PFSK-1 (cell line): Measurements from ENCODE around the gene SLC12A3.

ENCODE experiments used
- POLR2AphosphoS5 ChIP-seq: IDR thresholded peaks from 2 replicates; pipeline ENCODE4 v1.6.1; 2012; ENCODE audit warnings: low read depth, mild to moderate bottlenecking, control low read depth, low read length, moderate library complexity
- REST ChIP-seq, 2 experiments: IDR thresholded peaks; 2 replicates each; pipeline versions ENCODE4 v1.6.1 to v1.8.0; 2011 to 2012; ENCODE audit warnings: low read depth in 2 of 2, low read length in 2 of 2, control low read depth in 1 of 2, inconsistent platforms in 1 of 2, mild to moderate bottlenecking in 1 of 2, moderate library complexity in 1 of 2; ENCODE audit not compliant: insufficient read depth in 1 of 2
- SIN3A ChIP-seq: IDR thresholded peaks from 2 replicates; pipeline ENCODE4 v1.6.1; 2012; ENCODE audit warnings: mild to moderate bottlenecking, low read length, moderate library complexity, borderline replicate concordance; ENCODE audit not compliant: insufficient read depth
- TAF1 ChIP-seq: IDR thresholded peaks from 2 replicates; pipeline ENCODE4 v1.6.1; 2012; ENCODE audit warnings: low read length, control low read depth, borderline replicate concordance; ENCODE audit not compliant: insufficient read depth

GRCh38 chr16:56883586-56883985 lies 18.6 kb downstream of the SLC12A3 start:
- no peak for TF ChIP-seq SIN3A
- TF ChIP-seq REST (IDR thresholded peaks at IDR 0.05; ENCODE audit: insufficient read depth in 1 of 2, low read depth in 2 of 2, low read length in 2 of 2): no peak
- no peak for TF ChIP-seq TAF1
- no peak for TF ChIP-seq POLR2AphosphoS5
